ENCODE results near the gene OPCML.

OPCML gene

DNA sequence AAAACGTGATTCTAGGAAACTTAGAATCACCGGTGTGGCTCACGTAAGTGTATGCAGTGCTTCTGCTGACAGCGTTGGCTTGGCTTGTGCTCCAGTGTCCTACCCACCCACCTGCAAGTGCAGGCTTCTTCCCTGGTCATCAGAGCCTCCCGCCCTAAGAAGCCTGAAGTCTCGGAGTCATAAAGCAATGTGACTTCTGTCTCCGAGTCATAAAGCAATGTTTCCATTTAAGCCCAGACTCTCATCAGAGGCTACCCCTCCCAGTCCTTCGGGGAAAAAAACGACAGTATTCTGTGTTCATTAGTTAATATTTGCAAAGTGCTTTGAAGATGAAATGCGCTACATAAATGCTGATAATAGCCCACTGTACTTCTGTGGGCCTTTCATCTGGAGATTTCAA, 293.8 kb downstream of the OPCML start:
- Histone ChIP-seq H3F3A (ENCODE audit: insufficient read depth, low read length) (no peaks in the 10 kb centered on the region), H3K4me2 (ENCODE audit: low read length) (no peak overlapping the region), H3K36me3 (ENCODE audit: insufficient read depth, low read length) (no peaks in the 10 kb centered on the region), H4K20me1 (ENCODE audit: insufficient read depth, low read length) (no peaks in the 10 kb centered on the region), H3K27ac (ENCODE audit: low read depth, low read length, poor library complexity, severe bottlenecking) (no peak overlapping the region), H3K4me1 (ENCODE audit: insufficient read depth, low read length, severe bottlenecking) (no peaks in the 10 kb centered on the region), H2AFZ (ENCODE audit: low read length) (no peak overlapping the region), H3K27me3 (ENCODE audit: insufficient read depth, low read length) (no peaks in the 10 kb centered on the region), H3K9me2 (ENCODE audit: low read depth, low read length) (no peaks in the 10 kb centered on the region), H3K9me3 (ENCODE audit: low read length) (no peaks in the 10 kb centered on the region), H3K9ac (ENCODE audit: low read length) (no peak overlapping the region), H3K79me2 (ENCODE audit: insufficient read depth, low read length) (no peaks in the 10 kb centered on the region), H3K4me3 (ENCODE audit: low read depth, low read length, poor library complexity, severe bottlenecking) (no peak overlapping the region)
- TF ChIP-seq EZH2 (IDR thresholded peaks at IDR 0.05; ENCODE audit: borderline replicate concordance, low read length) (no peak), CTCF (IDR thresholded peaks at IDR 0.05; ENCODE audit: low read length) (no peak)

DNA sequence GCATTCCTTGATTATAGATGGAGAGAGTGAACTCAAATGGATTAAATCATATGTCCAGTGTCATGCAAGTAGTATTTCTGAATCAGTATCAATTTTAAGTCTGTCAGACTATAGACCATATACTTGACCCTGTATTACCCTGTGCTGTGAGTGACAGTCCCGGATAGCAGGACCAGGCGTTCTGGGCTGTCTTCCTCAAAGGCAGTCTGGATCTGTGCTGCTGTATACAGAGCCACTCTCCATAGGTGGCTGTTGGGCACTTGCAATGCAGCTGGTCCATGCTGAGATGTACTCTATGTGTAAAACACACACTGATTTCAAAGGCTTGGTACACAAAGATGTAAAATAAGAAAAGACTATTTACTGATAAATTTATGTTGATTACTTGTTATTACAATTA, 294.3 kb downstream of the OPCML start:
- Histone ChIP-seq H3K4me2 (ENCODE audit: low read length) (no peak overlapping the region), H3K9me3 (ENCODE audit: low read length) (no peaks in the 10 kb centered on the region), H2AFZ (ENCODE audit: low read length) (no peak overlapping the region), H3K4me3 (ENCODE audit: low read depth, low read length, poor library complexity, severe bottlenecking) (no peak overlapping the region), H3F3A (ENCODE audit: insufficient read depth, low read length) (no peaks in the 10 kb centered on the region), H3K36me3 (ENCODE audit: insufficient read depth, low read length) (no peaks in the 10 kb centered on the region), H3K9me2 (ENCODE audit: low read depth, low read length) (no peaks in the 10 kb centered on the region), H3K4me1 (ENCODE audit: insufficient read depth, low read length, severe bottlenecking) (no peaks in the 10 kb centered on the region), H3K27me3 (ENCODE audit: insufficient read depth, low read length) (no peaks in the 10 kb centered on the region), H3K9ac (ENCODE audit: low read length) (no peak overlapping the region), H3K79me2 (ENCODE audit: insufficient read depth, low read length) (no peaks in the 10 kb centered on the region), H4K20me1 (ENCODE audit: insufficient read depth, low read length) (no peaks in the 10 kb centered on the region), H3K27ac (ENCODE audit: low read depth, low read length, poor library complexity, severe bottlenecking) (no peak overlapping the region)
- TF ChIP-seq CTCF (IDR thresholded peaks at IDR 0.05; ENCODE audit: low read length) (no peak), EZH2 (IDR thresholded peaks at IDR 0.05; ENCODE audit: borderline replicate concordance, low read length) (no peak)

DNA sequence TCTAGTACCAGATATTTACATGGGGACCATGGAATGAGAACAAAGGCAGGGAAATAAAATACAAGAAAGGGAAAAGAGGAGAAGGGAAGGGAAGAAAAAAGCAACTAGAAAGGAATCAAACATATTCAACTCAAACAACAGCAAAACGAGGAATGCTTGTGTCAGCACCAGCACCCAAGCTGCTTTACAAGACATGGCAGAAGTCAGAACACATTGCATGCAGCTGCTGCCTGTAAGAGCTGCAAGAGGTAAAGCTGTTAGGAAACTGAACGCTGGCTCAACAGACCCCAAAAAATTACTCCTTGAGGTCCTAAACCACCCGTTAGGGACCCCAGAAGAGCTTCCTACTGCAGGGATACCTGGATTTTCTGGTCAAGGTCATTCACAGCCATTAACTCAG, 296.9 kb downstream of the OPCML start:
- no peak overlapping the region for H3K4me3 ChIP-seq (ENCODE audit: low read depth, low read length, poor library complexity, severe bottlenecking)
- no peak overlapping the region for H3K9ac ChIP-seq (ENCODE audit: low read length)
- no peak overlapping the region for H2AFZ ChIP-seq (ENCODE audit: low read length)
- no peaks in the 10 kb centered on the region for H3K9me3 ChIP-seq (ENCODE audit: low read length)
- no peaks in the 10 kb centered on the region for H3K79me2 ChIP-seq (ENCODE audit: insufficient read depth, low read length)
- H3K27ac ChIP-seq (ENCODE audit: low read depth, low read length, poor library complexity, severe bottlenecking): no peak overlapping the region
- TF ChIP-seq CTCF (IDR thresholded peaks at IDR 0.05; ENCODE audit: low read length) (no peak), EZH2 (IDR thresholded peaks at IDR 0.05; ENCODE audit: borderline replicate concordance, low read length) (no peak)
- no peaks in the 10 kb centered on the region for H3K4me1 ChIP-seq (ENCODE audit: insufficient read depth, low read length, severe bottlenecking)
- H3F3A ChIP-seq (ENCODE audit: insufficient read depth, low read length): no peaks in the 10 kb centered on the region
- no peaks in the 10 kb centered on the region for H3K36me3 ChIP-seq (ENCODE audit: insufficient read depth, low read length)
- no peaks in the 10 kb centered on the region for H4K20me1 ChIP-seq (ENCODE audit: insufficient read depth, low read length)
- no peaks in the 10 kb centered on the region for H3K9me2 ChIP-seq (ENCODE audit: low read depth, low read length)
- no peaks in the 10 kb centered on the region for H3K27me3 ChIP-seq (ENCODE audit: insufficient read depth, low read length)
- H3K4me2 ChIP-seq (ENCODE audit: low read length): no peak overlapping the region

Data from OCI-LY1 (cell line).